K562 (cell line): ENCODE measurements around the gene MCAT. TPM values are rescaled to one million over a fixed set of nuclear protein-coding genes. Genes with fewer than 3 reads are reported as not detected.
A peak's percentile ranks its signal among the peaks of the same experiment; 100 is the strongest.
"Not testable (repeated sequence)": the region's sequence is repeated elsewhere in the genome, so short reads cannot be mapped to it uniquely, and the experiment has no call there.

Source experiments
- ATF1 ChIP-seq, 2 experiments: fragments of 450-650 bp in 1 of 2; IDR thresholded peaks; 2 replicates each; pipeline ENCODE4 v1.6.1; 2016; ENCODE audit warnings: missing compliant biosample characterization in 1 of 2, missing genetic modification characterization in 1 of 2
- ATF7 ChIP-seq: fragments of 450-650 bp; IDR thresholded peaks from 2 replicates; pipeline ENCODE4 v1.7.1; 2014; ENCODE audit warnings: mild to moderate bottlenecking, moderate library complexity
- CREB1 ChIP-seq, 2 experiments: sonication (generic) in 1 of 2; formaldehyde crosslinking in 1 of 2; IDR thresholded peaks; 2 replicates each; pipeline versions ENCODE4 v1.6.1 to v1.8.0; 2012 to 2022; ENCODE audit warnings: inconsistent platforms in 1 of 2, mild to moderate bottlenecking in 1 of 2, missing genetic modification reagents in 1 of 2, moderate library complexity in 1 of 2
- CXXC5 ChIP-seq: fragments of 250-450 bp; sonication (Bioruptor Pico); IDR thresholded peaks from 2 replicates; pipeline ENCODE4 v1.8.0; 2022; ENCODE audit warnings: inconsistent platforms, mild to moderate bottlenecking, moderate library complexity
- FOXA3 ChIP-seq, 2 experiments: fragments of 450-650 bp in 1 of 2; sonication (generic) in 1 of 2; formaldehyde crosslinking; IDR thresholded peaks in 1 of 2; conservative IDR thresholded peaks in 1 of 2; 2 replicates each; pipeline versions ENCODE4 v1.4.0 to v1.8.0; 2020 to 2022; ENCODE audit warnings: mild to moderate bottlenecking in 2 of 2, missing genetic modification reagents in 1 of 2
- FOXK1 ChIP-seq: sonication (generic); formaldehyde crosslinking; IDR thresholded peaks from 2 replicates; pipeline ENCODE4 v1.8.0; 2022; ENCODE audit warnings: missing genetic modification reagents, mild to moderate bottlenecking, borderline replicate concordance
- GATA2 ChIP-seq: sonication (generic); formaldehyde crosslinking; IDR thresholded peaks from 2 replicates; pipeline ENCODE4 v1.4.0; 2020; ENCODE audit warnings: mild to moderate bottlenecking, missing genetic modification reagents
- MEIS2 ChIP-seq: fragments of 450-650 bp; IDR thresholded peaks from 2 replicates; pipeline ENCODE4 v1.6.1; 2014; ENCODE audit warnings: mild to moderate bottlenecking; ENCODE audit not compliant: partially characterized antibody
- MGA ChIP-seq: fragments of 450-650 bp; IDR thresholded peaks from 2 replicates; pipeline ENCODE4 v1.6.1; 2016; ENCODE audit warnings: mild to moderate bottlenecking, moderate library complexity
- SMARCA4 ChIP-seq: fragments of 450-650 bp; IDR thresholded peaks from 2 replicates; pipeline ENCODE4 v1.6.1; 2016
- polyA plus RNA-seq, 8 experiments: library from polyadenylated mRNA; depleted of rRNA in 4 of 8; stranded (reverse) in 5 of 8; unstranded in 3 of 8; fragments of >200 nt; fragmentation: Nextera tagmentation in 2 of 8; fragmentation: Illumina TruSeq in 1 of 8; extraction: Ambion mirVana in 2 of 8; extraction: Trizol in 1 of 8; gene quantifications; 2 replicates each; pipeline versions ENCODE4 v1.2.1 to v1.2.3, GENCODE V29; 2011 to 2014; ENCODE audit warnings: inconsistent platforms in 1 of 8, missing spikeins in 1 of 8
- total RNA-seq, 7 experiments: library from RNA; depleted of rRNA in 6 of 7; stranded (reverse); fragments of >200 nt in 6 of 7; fragmentation: Illumina TruSeq in 2 of 7; extraction: Trizol in 2 of 7; gene quantifications; 2 replicates each; pipeline versions ENCODE4 v1.2.1 to v1.2.3, GENCODE V29; 2011 to 2021; ENCODE audit warnings: low replicate concordance in 1 of 7
- TF ChIP-seq, protein P1 (sequence below): IDR thresholded peaks from 2 replicates; pipeline ENCODE4 v1.6.1; 2014; ENCODE audit warnings: antibody characterized with exemption
- TF ChIP-seq, protein P2 (sequence below): fragments of 450-650 bp; formaldehyde crosslinking; IDR thresholded peaks from 2 replicates; pipeline ENCODE4 v1.4.0; 2020; ENCODE audit warnings: mild to moderate bottlenecking, mixed read lengths

The MCAT gene
- total and polyA plus RNA-seq, 9 of the 15 experiments (the other 6 are each of a cell fraction or from before 2014, with no cell fraction given): 3.3 to 27.8 (median 13.9) TPM

DNA sequence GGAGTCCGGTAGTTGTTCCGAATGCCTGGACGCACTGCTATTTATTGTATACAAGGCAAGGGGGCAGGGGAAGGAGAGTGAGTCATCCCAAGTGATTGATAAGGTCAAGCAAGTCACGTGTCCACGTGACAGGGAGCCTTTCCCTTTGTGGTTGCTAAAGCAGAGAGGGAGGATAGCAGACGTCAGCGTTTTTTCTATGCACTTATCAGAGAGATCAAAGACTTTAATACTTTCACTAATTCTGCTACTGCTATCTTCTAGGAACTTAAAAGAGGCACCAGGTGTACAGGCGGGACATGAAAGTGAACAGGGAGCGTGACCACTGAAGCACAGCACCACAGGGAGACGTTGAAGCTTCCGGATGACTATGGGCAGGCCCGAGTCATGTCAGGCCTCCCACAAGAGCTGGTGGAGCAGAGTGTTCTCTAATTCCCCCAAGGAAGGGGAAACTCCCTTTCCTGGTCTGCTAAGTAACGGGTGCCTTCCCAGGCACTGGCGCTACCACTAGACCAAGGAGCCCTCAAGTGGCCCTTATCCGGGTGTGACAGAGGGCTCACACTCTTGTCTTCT is 39.1 kb downstream of the MCAT start (continued):
- peak; percentile 52 for TF ChIP-seq MGA
- TF ChIP-seq FOXK1 (CRISPR knock-in tag): 0 out of 2 replicates have a peak, but pooled peaks have one; percentile 47
- peak; percentile 36; the same call in 1 of the 2 replicates for TF ChIP-seq CXXC5 (CRISPR knock-in tag)
- peak; percentile 66; the same call in 1 of the 2 replicates for TF ChIP-seq ATF7
- TF ChIP-seq, protein P1, sequence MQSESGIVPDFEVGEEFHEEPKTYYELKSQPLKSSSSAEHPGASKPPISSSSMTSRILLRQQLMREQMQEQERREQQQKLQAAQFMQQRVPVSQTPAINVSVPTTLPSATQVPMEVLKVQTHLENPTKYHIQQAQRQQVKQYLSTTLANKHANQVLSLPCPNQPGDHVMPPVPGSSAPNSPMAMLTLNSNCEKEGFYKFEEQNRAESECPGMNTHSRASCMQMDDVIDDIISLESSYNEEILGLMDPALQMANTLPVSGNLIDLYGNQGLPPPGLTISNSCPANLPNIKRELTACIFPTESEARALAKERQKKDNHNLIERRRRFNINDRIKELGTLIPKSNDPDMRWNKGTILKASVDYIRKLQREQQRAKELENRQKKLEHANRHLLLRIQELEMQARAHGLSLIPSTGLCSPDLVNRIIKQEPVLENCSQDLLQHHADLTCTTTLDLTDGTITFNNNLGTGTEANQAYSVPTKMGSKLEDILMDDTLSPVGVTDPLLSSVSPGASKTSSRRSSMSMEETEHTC: 0 out of 2 replicates have a peak, but pooled peaks have one; percentile 38
- TF ChIP-seq ATF1 (CRISPR knock-in tag; IDR thresholded peaks at IDR 0.05); CREB1 (IDR thresholded peaks at IDR 0.05): not testable (repeated sequence)
- peak; percentile 58; the same call in 1 of the 2 replicates for TF ChIP-seq ATF1 (tag; IDR thresholded peaks at IDR 0.05)
- TF ChIP-seq CREB1 (CRISPR knock-in tag; IDR thresholded peaks at IDR 0.05): peak; percentile 32; the same call in 1 of the 2 replicates
- peak; percentile 58; the same call in 1 of the 2 replicates for TF ChIP-seq SMARCA4
- TF ChIP-seq GATA2 (CRISPR knock-in tag): 0 out of 2 replicates have a peak, but pooled peaks have one; percentile 29
- peak; percentile 74 for TF ChIP-seq MEIS2
- TF ChIP-seq FOXA3 (CRISPR knock-in tag; conservative IDR thresholded peaks at IDR 0.05 in 1 of 2, IDR thresholded peaks at IDR 0.05 in 1 of 2): peak in 1 of 2 experiments; percentile 33; a peak in 1 of 4 replicates
- TF ChIP-seq, protein P2, sequence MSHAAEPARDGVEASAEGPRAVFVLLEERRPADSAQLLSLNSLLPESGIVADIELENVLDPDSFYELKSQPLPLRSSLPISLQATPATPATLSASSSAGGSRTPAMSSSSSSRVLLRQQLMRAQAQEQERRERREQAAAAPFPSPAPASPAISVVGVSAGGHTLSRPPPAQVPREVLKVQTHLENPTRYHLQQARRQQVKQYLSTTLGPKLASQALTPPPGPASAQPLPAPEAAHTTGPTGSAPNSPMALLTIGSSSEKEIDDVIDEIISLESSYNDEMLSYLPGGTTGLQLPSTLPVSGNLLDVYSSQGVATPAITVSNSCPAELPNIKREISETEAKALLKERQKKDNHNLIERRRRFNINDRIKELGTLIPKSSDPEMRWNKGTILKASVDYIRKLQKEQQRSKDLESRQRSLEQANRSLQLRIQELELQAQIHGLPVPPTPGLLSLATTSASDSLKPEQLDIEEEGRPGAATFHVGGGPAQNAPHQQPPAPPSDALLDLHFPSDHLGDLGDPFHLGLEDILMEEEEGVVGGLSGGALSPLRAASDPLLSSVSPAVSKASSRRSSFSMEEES: peak; percentile 69
